Fibroblast of skin of abdomen (primary cell): ENCODE results near the gene CDCP1.
A peak's percentile ranks its signal among the peaks of the same experiment; 100 is the strongest.
"Not testable (repeated sequence)": the region's sequence is repeated elsewhere in the genome, so short reads cannot be mapped to it uniquely, and the experiment has no call there.

ENCODE experiments used
- DNase-seq: peaks from one replicate; pipeline ENCODE4 v3.0.0-alpha.2; 2013

The CDCP1 gene

GRCh38 chr3:45081506-45082141, 64.6 kb downstream of the CDCP1 start:
- no peak for DNase-seq

DNA sequence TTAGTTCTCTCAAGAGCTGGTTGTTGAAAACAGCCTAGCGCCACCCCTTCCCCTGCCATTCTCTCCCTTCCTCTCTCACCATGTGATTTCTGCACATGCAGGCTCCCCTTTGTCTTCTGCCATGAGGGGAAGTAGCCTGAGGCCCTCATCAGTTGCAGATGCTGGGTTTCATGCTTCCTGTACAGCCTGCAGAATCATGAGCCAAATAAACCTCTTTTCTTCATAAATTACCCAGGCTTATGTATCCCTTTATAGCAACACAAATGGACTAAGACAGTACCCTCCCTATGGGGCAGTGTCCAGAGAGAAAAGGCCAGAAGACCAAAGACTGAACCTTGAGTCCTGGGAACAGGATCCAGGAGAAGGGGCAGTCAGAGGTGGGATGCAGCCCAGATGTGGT, 65.4 kb downstream of the CDCP1 start:
- no peak for DNase-seq

DNA sequence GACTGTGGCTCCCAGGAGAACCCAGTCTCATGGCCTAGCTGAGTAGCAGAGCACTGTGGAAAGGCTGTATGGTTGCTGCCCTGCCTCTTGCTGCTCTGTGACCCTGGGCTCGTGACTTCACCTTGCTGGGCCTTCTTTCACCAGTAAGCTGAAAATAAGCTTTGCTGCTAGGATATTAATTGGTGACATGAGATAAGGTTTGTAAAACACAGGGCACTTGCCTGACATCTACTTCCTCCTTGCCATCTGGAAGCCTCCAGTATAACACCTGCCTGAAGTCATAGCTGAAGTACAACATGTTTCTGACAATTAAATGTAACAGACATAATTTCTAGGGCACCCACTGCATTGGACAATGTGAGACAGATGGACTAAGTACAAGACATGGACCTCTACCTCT, 66.5 kb downstream of the CDCP1 start:
- DNase-seq, result no peak

- DNase-seq, result peak; percentile 33
Observed at GRCh38 chr3:45078910-45079522, 67.2 kb downstream of the CDCP1 start.

- not testable (repeated sequence) for DNase-seq
Observed at GRCh38 chr3:45078256-45078655, 67.9 kb downstream of the CDCP1 start.

DNA sequence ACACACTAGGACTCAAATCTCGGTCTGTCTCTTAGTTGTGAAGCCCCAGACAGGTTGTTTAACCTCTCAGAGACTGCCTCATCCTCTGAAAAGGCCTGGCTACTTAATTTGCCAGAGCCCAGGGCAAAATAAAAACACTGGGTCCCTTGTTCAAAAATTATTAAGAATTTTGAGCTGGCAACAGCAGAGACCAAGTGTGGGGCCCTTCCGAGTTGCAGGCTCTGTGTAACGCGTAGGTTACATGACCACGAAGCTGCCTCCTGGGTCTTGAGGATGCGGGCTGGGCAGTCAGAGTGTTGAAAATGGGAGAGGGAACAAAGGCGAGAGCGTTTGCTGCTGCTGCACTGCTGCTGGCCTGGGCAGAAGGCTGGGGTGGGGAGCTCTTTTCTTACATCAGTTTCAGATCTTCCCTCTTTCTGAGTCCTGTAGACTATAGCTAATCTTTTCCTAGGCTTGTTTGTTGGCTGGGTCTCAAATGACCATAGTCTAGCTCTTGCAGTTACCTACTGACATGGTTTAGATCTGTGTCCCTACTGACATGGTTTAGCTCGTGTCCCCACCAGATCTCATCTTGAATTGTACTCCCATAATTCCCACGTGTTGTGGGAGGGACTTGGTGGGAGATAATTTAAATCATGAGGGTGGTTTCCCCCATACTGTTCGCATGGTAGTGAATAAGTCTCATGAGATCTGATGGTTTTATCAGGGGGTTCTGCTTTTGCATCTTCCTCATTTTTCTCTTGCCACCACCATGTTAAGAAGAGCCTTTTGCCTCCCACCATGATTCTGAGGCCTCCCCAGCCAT, 70.2 kb downstream of the CDCP1 start:
- DNase-seq, result no peak

DNA sequence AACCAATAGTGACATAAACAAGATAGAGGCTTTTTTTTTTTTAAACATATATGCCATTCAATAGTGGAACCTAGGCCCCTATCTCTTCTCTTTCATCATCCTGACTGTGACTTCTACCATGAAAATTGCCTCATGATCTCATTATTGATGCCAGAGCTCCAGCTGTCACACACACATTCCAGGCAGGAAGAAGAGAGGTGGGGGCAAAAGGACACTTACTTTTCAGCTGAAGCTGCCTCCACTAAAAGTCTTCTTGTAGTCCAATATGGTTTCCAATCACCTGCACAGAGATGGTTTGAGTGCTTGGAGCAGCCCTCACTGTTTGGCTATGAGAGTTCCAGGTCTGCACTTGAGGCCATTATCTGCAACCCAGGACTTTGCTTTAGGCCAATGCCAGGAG, 75.1 kb downstream of the CDCP1 start:
- no peak for DNase-seq

GRCh38 chr3:45067941-45068340, 78.2 kb downstream of the CDCP1 start:
- no peak for DNase-seq

DNA sequence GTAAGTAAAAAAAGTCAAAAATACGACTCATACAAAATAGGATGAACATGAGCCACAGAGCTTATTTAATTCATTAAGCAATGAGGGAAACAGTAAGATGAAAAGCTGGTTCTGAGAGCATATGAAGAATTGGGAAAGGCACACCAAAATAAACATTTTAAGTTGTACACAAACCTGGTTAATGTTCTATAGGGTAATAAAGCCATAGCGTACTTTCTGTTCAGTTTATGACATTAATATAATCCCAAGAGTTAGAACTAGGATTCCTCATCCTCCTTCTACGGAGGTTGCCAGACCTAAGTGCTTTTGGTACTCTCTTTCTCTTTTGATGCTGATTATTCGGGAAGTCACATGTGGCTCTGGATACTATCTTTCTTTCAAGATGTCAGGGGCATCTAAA, 78.7 kb downstream of the CDCP1 start:
- no peak for DNase-seq

DNA sequence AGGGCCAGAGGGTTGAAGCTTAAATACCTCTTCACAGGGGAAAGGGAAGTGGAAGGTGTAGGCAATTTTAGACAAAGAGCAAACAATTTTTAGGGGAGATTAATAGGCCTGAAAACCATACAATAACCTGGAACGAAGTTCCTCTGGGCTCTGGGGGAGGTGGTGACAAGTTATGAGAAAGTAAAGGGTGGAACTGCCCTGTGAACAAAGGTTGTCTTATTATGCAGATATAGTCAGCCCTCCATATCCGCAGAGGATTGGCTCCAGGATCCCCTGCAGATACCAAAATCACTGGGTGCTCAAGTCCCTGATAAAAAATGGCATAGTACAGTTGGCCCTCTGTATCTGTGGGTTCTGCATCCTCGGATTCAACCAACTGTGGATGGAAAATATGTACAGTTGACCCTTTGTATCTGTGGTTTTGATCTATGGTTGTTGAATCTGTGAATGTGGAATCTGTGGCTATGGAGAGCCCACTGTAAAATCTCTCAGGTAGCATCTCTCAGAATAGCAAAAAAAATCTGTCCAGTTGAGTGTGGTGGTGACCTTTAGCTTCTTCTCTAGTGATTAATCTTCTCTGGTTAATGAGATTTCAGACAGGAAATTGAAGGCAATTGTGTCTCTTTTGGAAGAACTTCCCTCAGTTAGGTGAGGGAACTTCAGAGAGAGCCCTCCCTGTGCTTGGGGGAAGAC, 79.9 kb downstream of the CDCP1 start:
- no peak for DNase-seq

DNA sequence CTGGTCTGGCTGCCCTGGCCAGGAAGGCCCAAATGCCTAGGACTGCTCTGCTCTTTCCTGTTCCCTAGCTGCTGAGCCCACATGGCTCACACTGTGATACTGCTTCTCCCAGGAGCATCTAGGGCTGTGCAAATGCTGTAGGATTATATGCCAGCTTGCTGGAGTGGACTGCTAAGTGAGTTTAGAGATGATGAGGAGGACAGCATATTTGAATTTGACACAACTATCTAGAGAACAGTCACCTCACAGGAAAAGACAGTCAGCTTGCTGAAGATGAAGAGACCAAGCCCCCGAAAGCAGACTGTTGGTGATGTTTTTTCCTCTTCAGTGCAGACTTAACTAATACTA, 80.8 kb downstream of the CDCP1 start:
- no peak for DNase-seq

- DNase-seq, result peak; percentile 64
Observed at GRCh38 chr3:45064512-45065372, 81.4 kb downstream of the CDCP1 start.

GRCh38 chr3:45062697-45063070, 83.5 kb downstream of the CDCP1 start:
- DNase-seq, result no peak

- DNase-seq, result no peak
Observed at GRCh38 chr3:45060165-45060892, 85.8 kb downstream of the CDCP1 start.

GRCh38 chr3:45059132-45059531, 87.0 kb downstream of the CDCP1 start:
- no peak for DNase-seq

GRCh38 chr3:45057557-45057956, 88.6 kb downstream of the CDCP1 start:
- no peak for DNase-seq

DNA sequence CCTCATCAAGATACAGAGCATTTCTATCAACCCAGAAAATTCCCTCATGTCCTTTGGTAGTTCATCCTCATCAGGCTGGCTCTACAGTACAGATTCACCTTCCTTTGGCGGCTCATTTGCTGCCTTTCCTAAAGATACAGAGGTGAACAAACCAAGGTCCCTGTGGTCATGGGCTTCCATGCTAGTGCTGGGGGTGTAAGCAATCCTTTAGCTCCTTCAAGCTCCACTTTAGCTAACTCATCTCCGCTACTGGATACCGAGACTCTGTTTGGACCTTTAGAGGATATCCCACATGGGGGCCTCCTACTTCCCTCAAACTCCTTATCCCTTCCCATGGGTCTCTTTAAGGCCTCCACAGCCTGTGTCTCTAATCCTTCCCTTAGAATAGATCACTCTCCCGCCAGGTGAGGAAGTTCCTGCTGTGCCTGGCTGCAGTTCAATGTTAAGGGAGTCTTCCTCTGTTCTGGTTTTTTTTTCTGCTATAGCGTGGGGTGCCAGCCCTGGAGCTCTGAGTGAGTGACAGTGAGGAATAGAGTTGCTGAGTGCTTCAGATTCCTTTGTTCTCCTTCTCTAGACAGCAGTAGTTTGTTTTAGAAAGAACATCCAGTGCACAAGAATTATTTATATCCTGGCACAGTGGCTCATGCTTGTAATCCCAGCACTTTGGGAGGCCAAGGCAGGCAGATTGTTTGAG, 89.4 kb downstream of the CDCP1 start:
- DNase-seq, result no peak

DNA sequence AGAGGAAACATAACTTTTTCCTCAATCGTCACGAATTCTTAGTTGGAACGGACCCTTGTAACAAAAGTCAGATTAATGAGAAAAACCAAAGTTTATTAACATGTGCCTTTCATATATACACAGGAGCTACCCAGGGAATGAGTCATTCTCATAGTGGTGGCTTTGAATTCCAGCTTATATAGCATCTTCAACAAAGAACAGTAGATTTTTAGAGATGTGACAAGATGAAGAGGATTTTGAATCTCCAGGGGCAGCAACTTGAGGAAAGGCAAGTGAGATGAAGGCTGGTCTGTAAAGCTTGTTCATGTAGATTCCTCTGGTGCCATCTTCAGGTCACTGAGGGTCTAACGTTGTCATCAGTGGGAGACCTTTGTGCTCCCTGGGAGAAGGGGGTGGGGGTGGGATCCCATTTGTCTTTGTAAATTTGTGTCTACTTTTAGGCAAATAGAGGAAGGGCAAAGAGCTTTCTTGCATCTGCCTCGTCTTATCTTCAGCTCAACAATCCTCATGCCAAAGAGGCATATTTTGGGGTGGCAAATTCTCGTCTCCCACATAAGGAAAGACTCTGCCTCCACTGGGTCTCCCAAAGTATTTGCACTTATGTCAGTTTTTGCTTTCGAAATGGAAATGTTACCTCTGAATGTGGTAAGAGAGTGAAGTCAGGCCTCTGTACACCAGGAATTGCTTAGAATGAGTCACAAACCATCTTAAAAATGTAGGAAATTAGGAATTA, 90.6 kb downstream of the CDCP1 start:
- DNase-seq, result peak; percentile 87

- DNase-seq, result peak; percentile 83
Observed at GRCh38 chr3:45055032-45055410, 91.2 kb downstream of the CDCP1 start.

GRCh38 chr3:45054196-45054857, 91.9 kb downstream of the CDCP1 start:
- peak; percentile 81 for DNase-seq
